DND-41 (cell line): Measurements from ENCODE around the gene SHB.

Experiments
- ATAC-seq: fragments of 200-7000 bp; cut with Tn5 transposase; 3 replicates; pipeline ENCODE4 v1.9.1; 2021; ENCODE audit warnings: low read depth; ENCODE audit not compliant: insufficient read depth
- DNase-seq: peaks from one replicate; pipeline ENCODE4 v3.0.0-alpha.2; 2020
- H2AFZ ChIP-seq: 2 replicates; pipeline ENCODE4 v1.6.0; 2012; ENCODE audit warnings: low read depth, low read length
- H3K27ac ChIP-seq: 2 replicates; pipeline ENCODE4 v1.5.1; 2012; ENCODE audit warnings: low read length, inconsistent platforms
- H3K27me3 ChIP-seq: fragments of 200-600 bp; sonication (generic); 2 replicates; pipeline ENCODE4 v1.6.0; 2012; ENCODE audit warnings: low read length, mild to moderate bottlenecking, inconsistent platforms; ENCODE audit not compliant: insufficient read depth, poor library complexity
- H3K36me3 ChIP-seq: 2 replicates; pipeline ENCODE4 v1.5.1; 2012; ENCODE audit warnings: low read length, inconsistent platforms; ENCODE audit not compliant: insufficient read depth
- H3K4me1 ChIP-seq: 2 replicates; pipeline ENCODE4 v1.5.1; 2012; ENCODE audit warnings: mild to moderate bottlenecking, low read length; ENCODE audit not compliant: insufficient read depth
- H3K4me2 ChIP-seq: 2 replicates; pipeline ENCODE4 v1.6.0; 2012; ENCODE audit warnings: mild to moderate bottlenecking, moderate library complexity, low read length, inconsistent platforms; ENCODE audit not compliant: insufficient read depth
- H3K4me3 ChIP-seq, 2 experiments: fragments of 200-600 bp in 1 of 2; shearing (Covaris generic) in 1 of 2; 2 replicates each; pipeline ENCODE4 v1.5.1; 2012 to 2016; ENCODE audit warnings: inconsistent platforms in 2 of 2, low read length in 2 of 2, mild to moderate bottlenecking in 2 of 2, low read depth in 1 of 2, moderate library complexity in 1 of 2
- H3K79me2 ChIP-seq: 2 replicates; pipeline ENCODE4 v1.6.0; 2012; ENCODE audit warnings: low read length, inconsistent platforms; ENCODE audit not compliant: insufficient read depth
- H3K9ac ChIP-seq: 2 replicates; pipeline ENCODE4 v1.6.0; 2012; ENCODE audit warnings: low read depth, mild to moderate bottlenecking, inconsistent platforms, low read length, moderate library complexity
- H3K9me3 ChIP-seq: 2 replicates; pipeline ENCODE4 v1.5.1; 2012; ENCODE audit warnings: low read length, moderate library complexity, mild to moderate bottlenecking, inconsistent platforms; ENCODE audit not compliant: insufficient read depth, severe bottlenecking
- H4K20me1 ChIP-seq: 2 replicates; pipeline ENCODE4 v1.6.0; 2012; ENCODE audit warnings: low read length; ENCODE audit not compliant: insufficient read depth
- EZH2 ChIP-seq: IDR thresholded peaks from 3 replicates; pipeline ENCODE4 v1.6.1; 2012; ENCODE audit warnings: borderline replicate concordance, low read depth, mild to moderate bottlenecking, moderate library complexity, low read length, inconsistent platforms; ENCODE audit not compliant: severe bottlenecking
- TF ChIP-seq, protein P1 (sequence below): IDR thresholded peaks from 2 replicates; pipeline ENCODE4 v1.5.1; 2012; ENCODE audit warnings: borderline replicate concordance, low read length, moderate library complexity, mild to moderate bottlenecking; ENCODE audit not compliant: poor library complexity, severe bottlenecking; ENCODE audit errors: extremely low read depth

The SHB gene

DNA sequence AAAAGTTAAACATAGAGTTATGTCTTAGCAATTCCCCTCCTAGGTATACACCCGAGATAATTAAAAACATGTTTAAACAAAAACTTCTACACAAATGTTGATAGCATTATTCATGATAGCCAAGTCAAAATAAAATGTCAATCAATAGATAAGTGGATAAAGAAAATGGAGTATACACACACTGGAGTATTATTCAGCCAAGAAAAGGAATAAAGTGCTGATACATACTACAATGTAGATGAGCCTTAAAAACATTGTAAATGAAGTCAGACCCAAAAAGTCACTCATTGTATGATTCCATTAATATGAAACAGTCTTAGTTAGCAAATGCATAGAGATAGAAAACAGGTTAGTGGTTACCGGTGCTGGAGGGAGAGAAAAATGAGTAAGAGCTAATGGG, 34.3 kb upstream of the SHB start:
- TF ChIP-seq EZH2, result no peak
- TF ChIP-seq, protein P1, sequence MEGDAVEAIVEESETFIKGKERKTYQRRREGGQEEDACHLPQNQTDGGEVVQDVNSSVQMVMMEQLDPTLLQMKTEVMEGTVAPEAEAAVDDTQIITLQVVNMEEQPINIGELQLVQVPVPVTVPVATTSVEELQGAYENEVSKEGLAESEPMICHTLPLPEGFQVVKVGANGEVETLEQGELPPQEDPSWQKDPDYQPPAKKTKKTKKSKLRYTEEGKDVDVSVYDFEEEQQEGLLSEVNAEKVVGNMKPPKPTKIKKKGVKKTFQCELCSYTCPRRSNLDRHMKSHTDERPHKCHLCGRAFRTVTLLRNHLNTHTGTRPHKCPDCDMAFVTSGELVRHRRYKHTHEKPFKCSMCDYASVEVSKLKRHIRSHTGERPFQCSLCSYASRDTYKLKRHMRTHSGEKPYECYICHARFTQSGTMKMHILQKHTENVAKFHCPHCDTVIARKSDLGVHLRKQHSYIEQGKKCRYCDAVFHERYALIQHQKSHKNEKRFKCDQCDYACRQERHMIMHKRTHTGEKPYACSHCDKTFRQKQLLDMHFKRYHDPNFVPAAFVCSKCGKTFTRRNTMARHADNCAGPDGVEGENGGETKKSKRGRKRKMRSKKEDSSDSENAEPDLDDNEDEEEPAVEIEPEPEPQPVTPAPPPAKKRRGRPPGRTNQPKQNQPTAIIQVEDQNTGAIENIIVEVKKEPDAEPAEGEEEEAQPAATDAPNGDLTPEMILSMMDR, result no peak
- Histone ChIP-seq H3K4me2 (no peak overlapping the region), H3K9ac (no peak overlapping the region), H3K79me2 (no peaks in the 10 kb centered on the region), H3K36me3 (no peaks in the 10 kb centered on the region), H3K4me1 (no peaks in the 10 kb centered on the region), H4K20me1 (no peaks in the 10 kb centered on the region), H2AFZ (no peak overlapping the region), H3K9me3 (no peaks in the 10 kb centered on the region), H3K27me3 (no peaks in the 10 kb centered on the region), H3K27ac (no peak overlapping the region), H3K4me3 (no peak overlapping the region)
- no peak for DNase-seq
- no peak for ATAC-seq

- Histone ChIP-seq H3K36me3 (no peaks in the 10 kb centered on the region), H3K9ac (no peak overlapping the region), H4K20me1 (no peaks in the 10 kb centered on the region), H3K9me3 (no peaks in the 10 kb centered on the region), H3K27ac (no peak overlapping the region), H3K27me3 (no peaks in the 10 kb centered on the region), H3K79me2 (no peaks in the 10 kb centered on the region), H3K4me2 (no peak overlapping the region), H3K4me1 (no peaks in the 10 kb centered on the region), H3K4me3 (no peak overlapping the region), H2AFZ (no peak overlapping the region)
- TF ChIP-seq, protein P1, result no peak
- no peak for TF ChIP-seq EZH2
- DNase-seq, result no peak
- no peak for ATAC-seq
These were observed 32.4 kb upstream of the SHB start for GRCh38 chr9:38101423-38101822.

DNA sequence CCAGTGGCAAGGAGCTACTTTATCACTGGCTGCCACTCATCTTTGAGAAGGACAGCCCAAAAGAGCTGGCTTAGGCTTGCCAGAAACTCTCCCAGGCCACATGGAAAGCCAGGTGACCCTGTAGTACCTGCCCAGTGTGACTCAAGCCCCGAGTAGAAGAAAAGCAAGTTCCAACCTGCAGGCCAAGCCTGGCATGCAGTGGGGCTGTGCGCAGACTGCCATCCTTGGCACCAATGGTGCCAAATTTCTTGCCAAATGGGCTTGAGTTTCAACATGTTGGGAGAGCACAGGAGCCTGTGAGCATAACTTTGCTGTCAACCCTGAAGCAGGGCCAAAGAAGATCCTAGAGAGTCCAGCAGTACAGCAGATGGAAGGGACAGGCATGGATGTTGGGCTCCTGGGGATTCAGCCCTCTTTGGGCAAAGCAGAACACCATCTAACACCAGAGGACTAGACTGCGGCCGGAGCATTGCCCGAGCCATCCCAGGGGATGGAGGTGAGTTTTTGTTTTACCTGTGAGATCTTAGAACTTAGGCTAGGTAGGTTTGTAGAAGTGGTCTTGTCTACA, 27.3 kb upstream of the SHB start:
- H3K36me3 ChIP-seq, result no peaks in the 10 kb centered on the region
- no peak for TF ChIP-seq EZH2
- TF ChIP-seq, protein P1, result no peak
- no peak overlapping the region for H3K9ac ChIP-seq
- no peak overlapping the region for H3K4me2 ChIP-seq
- no peak for DNase-seq
- H2AFZ ChIP-seq, result no peak overlapping the region
- no peaks in the 10 kb centered on the region for H3K4me1 ChIP-seq
- no peaks in the 10 kb centered on the region for H3K9me3 ChIP-seq
- H3K27ac ChIP-seq, result no peak overlapping the region
- ATAC-seq, result no peak
- no peaks in the 10 kb centered on the region for H3K79me2 ChIP-seq
- H3K27me3 ChIP-seq, result no peaks in the 10 kb centered on the region
- H4K20me1 ChIP-seq, result no peaks in the 10 kb centered on the region
- H3K4me3 ChIP-seq, result no peak overlapping the region

DNA sequence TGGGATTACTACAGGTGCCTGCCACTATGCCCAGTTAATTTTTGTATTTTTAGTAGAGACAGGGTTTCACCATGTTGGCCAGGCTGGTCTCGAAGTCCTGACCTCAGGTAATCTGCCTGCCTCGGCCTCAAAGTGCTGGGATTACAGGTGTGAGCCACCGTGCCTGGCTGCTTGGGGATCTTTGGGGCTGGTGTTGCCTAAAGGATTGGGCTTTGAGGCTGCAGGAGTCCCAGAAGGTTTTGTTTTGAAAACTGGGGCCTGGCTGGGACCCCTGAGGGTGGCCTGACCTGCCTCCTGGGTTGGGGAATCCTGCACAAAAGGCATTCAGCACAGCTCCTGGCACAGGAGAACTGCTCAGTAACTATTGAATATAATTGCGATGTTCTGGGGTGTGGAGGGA, 25.1 kb upstream of the SHB start:
- H3K4me2 ChIP-seq, result no peak overlapping the region
- no peak for DNase-seq
- H3K9ac ChIP-seq, result no peak overlapping the region
- no peaks in the 10 kb centered on the region for H3K4me1 ChIP-seq
- H3K4me3 ChIP-seq, result no peak overlapping the region
- no peaks in the 10 kb centered on the region for H3K9me3 ChIP-seq
- no peak overlapping the region for H3K27ac ChIP-seq
- no peaks in the 10 kb centered on the region for H3K27me3 ChIP-seq
- TF ChIP-seq EZH2, result no peak
- TF ChIP-seq, protein P1, result no peak
- H3K79me2 ChIP-seq, result no peaks in the 10 kb centered on the region
- ATAC-seq, result no peak
- H2AFZ ChIP-seq, result no peak overlapping the region
- H3K36me3 ChIP-seq, result no peaks in the 10 kb centered on the region
- no peaks in the 10 kb centered on the region for H4K20me1 ChIP-seq
